CD14-positive monocyte (primary cell): Measurements from ENCODE around the gene KXD1. TPM values are rescaled to one million over a fixed set of nuclear protein-coding genes. Genes with fewer than 3 reads are reported as not detected.
"Not testable (repeated sequence)": the region's sequence is repeated elsewhere in the genome, so short reads cannot be mapped to it uniquely, and the experiment has no call there.

ENCODE experiments used
- DNase-seq, 3 donors: peaks; one replicate each; pipeline ENCODE4 v3.0.0-alpha.2; 2011 to 2022
- H2AFZ ChIP-seq: 2 replicates; pipeline ENCODE4 v1.6.0; 2012; ENCODE audit warnings: mild to moderate bottlenecking, low read depth, low read length, inconsistent platforms; ENCODE audit not compliant: insufficient read depth, poor library complexity, severe bottlenecking
- H3K27ac ChIP-seq, 2 donors: 1 replicate in 1 of 2; 2 replicates in 1 of 2; pipeline ENCODE4 v1.5.1; 2012 to 2013; ENCODE audit warnings: low read length in 2 of 2, control low read depth in 1 of 2, inconsistent platforms in 1 of 2, low read depth in 1 of 2, mild to moderate bottlenecking in 1 of 2
- H3K27me3 ChIP-seq, 2 donors: one replicate each; pipeline versions ENCODE4 v1.6.0 to v1.6.1; 2011 to 2013; ENCODE audit warnings: low read length in 2 of 2; ENCODE audit not compliant: control insufficient read depth in 2 of 2, insufficient read depth in 2 of 2
- H3K36me3 ChIP-seq, 2 donors: replicated peaks in 1 of 2; 1 replicate in 1 of 2; 2 replicates in 1 of 2; pipeline versions ENCODE4 v1.5.1 to v1.6.1; 2012 to 2013; ENCODE audit warnings: low read length in 2 of 2, control low read depth in 1 of 2, inconsistent platforms in 1 of 2, mild to moderate bottlenecking in 1 of 2; ENCODE audit not compliant: insufficient read depth in 2 of 2, control insufficient read depth in 1 of 2
- H3K4me1 ChIP-seq, 2 donors: 1 replicate in 1 of 2; 2 replicates in 1 of 2; pipeline versions ENCODE4 v1.5.1 to v1.6.1; 2012 to 2013; ENCODE audit warnings: low read length in 2 of 2, control low read depth in 1 of 2, inconsistent platforms in 1 of 2, mild to moderate bottlenecking in 1 of 2, moderate library complexity in 1 of 2; ENCODE audit not compliant: insufficient read depth in 2 of 2, control insufficient read depth in 1 of 2
- H3K4me2 ChIP-seq: replicated peaks from 2 replicates; pipeline ENCODE3; 2012; ENCODE audit warnings: low read length, moderate library complexity, mild to moderate bottlenecking; ENCODE audit not compliant: poor library complexity, severe bottlenecking; ENCODE audit errors: extremely low read depth
- H3K4me3 ChIP-seq, 3 experiments: fragments of 200-600 bp in 1 of 3; sonication (generic) in 1 of 3; replicated peaks in 1 of 3; 1 replicate in 2 of 3; 2 replicates in 1 of 3; pipeline ENCODE4 v1.5.1; 2011 to 2013; ENCODE audit warnings: low read length in 3 of 3, mild to moderate bottlenecking in 3 of 3, control low read depth in 2 of 3, low read depth in 2 of 3, inconsistent platforms in 1 of 3, moderate library complexity in 1 of 3
- H3K79me2 ChIP-seq: 2 replicates; pipeline ENCODE4 v1.6.0; 2012; ENCODE audit warnings: mild to moderate bottlenecking, control low read depth, inconsistent platforms, low read length, moderate library complexity; ENCODE audit not compliant: insufficient read depth
- H3K9ac ChIP-seq: 2 replicates; pipeline ENCODE4 v1.6.0; 2017; ENCODE audit warnings: low read length, mild to moderate bottlenecking; ENCODE audit not compliant: insufficient read depth, poor library complexity, severe bottlenecking
- H3K9me3 ChIP-seq, 2 donors: replicated peaks in 1 of 2; 1 replicate in 1 of 2; 2 replicates in 1 of 2; pipeline versions ENCODE4 v1.5.1 to v1.6.1; 2012 to 2013; ENCODE audit warnings: low read length in 2 of 2, control low read depth in 1 of 2; ENCODE audit not compliant: control insufficient read depth in 1 of 2, insufficient read depth in 1 of 2
- H4K20me1 ChIP-seq: 2 replicates; pipeline ENCODE4 v1.6.0; 2012; ENCODE audit warnings: mild to moderate bottlenecking, low read length, control low read depth, moderate library complexity; ENCODE audit not compliant: insufficient read depth
- H3K27ac Mint-ChIP-seq, 7 donors: one replicate each; pipeline ENCODE4 v1.8.0; 2020; ENCODE audit warnings: mild to moderate bottlenecking in 7 of 7, mixed read lengths in 7 of 7, moderate library complexity in 6 of 7, inconsistent platforms in 2 of 7
- H3K27me3 Mint-ChIP-seq, 3 donors: one replicate each; pipeline ENCODE4 v1.8.0; 2021 to 2022; ENCODE audit warnings: low read depth in 3 of 3, mild to moderate bottlenecking in 3 of 3, mixed read lengths in 3 of 3, moderate library complexity in 3 of 3, inconsistent platforms in 1 of 3
- H3K36me3 Mint-ChIP-seq, 2 donors: one replicate each; pipeline ENCODE4 v1.8.0; 2020; ENCODE audit warnings: mixed read lengths in 2 of 2, inconsistent platforms in 1 of 2, mild to moderate bottlenecking in 1 of 2
- H3K4me1 Mint-ChIP-seq: one replicate; pipeline ENCODE4 v1.8.0; 2020; ENCODE audit warnings: mild to moderate bottlenecking, mixed read lengths
- H3K4me3 Mint-ChIP-seq, 2 donors: one replicate each; pipeline ENCODE4 v1.8.0; 2020; ENCODE audit warnings: mild to moderate bottlenecking in 2 of 2, mixed read lengths in 2 of 2, moderate library complexity in 1 of 2
- H3K9me3 Mint-ChIP-seq, 7 donors: one replicate each; pipeline ENCODE4 v1.8.0; 2020 to 2022; ENCODE audit warnings: mixed read lengths in 7 of 7, mild to moderate bottlenecking in 6 of 7, moderate library complexity in 6 of 7, inconsistent platforms in 2 of 7
- WGBS: methylation state at CpG from one replicate; pipeline ENCODE4 v1.1.5; 2013; ENCODE audit warnings: missing lambda C conversion rate; ENCODE audit not compliant: insufficient coverage; 5-methylcytosine and 5-hydroxymethylcytosine counted together
- intact Hi-C, 2 donors: fragments of 100-400 bp; cut with micrococcal nuclease; formaldehyde crosslinking; loops; one replicate each; pipeline versions ENCODE4 v1.15.0 to v1.15.1; 2023
- polyA plus RNA-seq, 3 donors: library from polyadenylated mRNA; depleted of rRNA in 1 of 3; unstranded in 2 of 3; stranded (reverse) in 1 of 3; fragments of 300-500 nt in 2 of 3; fragments of >200 nt in 1 of 3; fragmentation: Illumina TruSeq in 2 of 3; gene quantifications; 1 replicate in 2 of 3; 2 replicates in 1 of 3; pipeline ENCODE4 v1.2.3, GENCODE V29; 2012 to 2021
- TF ChIP-seq, protein P1 (sequence below): fragments of 200-600 bp; IDR thresholded peaks from one replicate; pipeline ENCODE4 v1.8.0; 2022; ENCODE audit warnings: antibody characterized with exemption, mild to moderate bottlenecking

The KXD1 gene
- polyA plus RNA-seq, 3 donors, result 74.4 to 194 (median 87.9) TPM

GRCh38 chr19:18599485-18599884 lies 41.8 kb downstream of the KXD1 start:
- intact Hi-C loops, result no loop called here
- no peak overlapping the region for H3K9ac ChIP-seq
- peaks cover 24 to 66% of the 10 kb centered on the region in 2 donors for H3K27me3 ChIP-seq
- H3K79me2 ChIP-seq, result no peaks in the 10 kb centered on the region
- no peak overlapping the region for H2AFZ ChIP-seq
- H3K36me3 Mint-ChIP-seq, result peaks cover 0 to 9% of the 10 kb centered on the region in 2 donors
- H3K4me3 ChIP-seq, result no peak overlapping the region
- H3K36me3 ChIP-seq, result no peaks in the 10 kb centered on the region
- H3K4me1 ChIP-seq, result peaks cover 14 to 21% of the 10 kb centered on the region in 2 donors
- TF ChIP-seq, protein P1, sequence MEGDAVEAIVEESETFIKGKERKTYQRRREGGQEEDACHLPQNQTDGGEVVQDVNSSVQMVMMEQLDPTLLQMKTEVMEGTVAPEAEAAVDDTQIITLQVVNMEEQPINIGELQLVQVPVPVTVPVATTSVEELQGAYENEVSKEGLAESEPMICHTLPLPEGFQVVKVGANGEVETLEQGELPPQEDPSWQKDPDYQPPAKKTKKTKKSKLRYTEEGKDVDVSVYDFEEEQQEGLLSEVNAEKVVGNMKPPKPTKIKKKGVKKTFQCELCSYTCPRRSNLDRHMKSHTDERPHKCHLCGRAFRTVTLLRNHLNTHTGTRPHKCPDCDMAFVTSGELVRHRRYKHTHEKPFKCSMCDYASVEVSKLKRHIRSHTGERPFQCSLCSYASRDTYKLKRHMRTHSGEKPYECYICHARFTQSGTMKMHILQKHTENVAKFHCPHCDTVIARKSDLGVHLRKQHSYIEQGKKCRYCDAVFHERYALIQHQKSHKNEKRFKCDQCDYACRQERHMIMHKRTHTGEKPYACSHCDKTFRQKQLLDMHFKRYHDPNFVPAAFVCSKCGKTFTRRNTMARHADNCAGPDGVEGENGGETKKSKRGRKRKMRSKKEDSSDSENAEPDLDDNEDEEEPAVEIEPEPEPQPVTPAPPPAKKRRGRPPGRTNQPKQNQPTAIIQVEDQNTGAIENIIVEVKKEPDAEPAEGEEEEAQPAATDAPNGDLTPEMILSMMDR, result no peak
- WGBS, result 88% methylated on average over 18 of the region's 20 CpGs
- no peaks in the 10 kb centered on the region for H4K20me1 ChIP-seq
- peaks cover 65 to 88% (median 74%) of the 10 kb centered on the region in 3 donors for H3K27me3 Mint-ChIP-seq
- H3K4me2 ChIP-seq, result no peak overlapping the region
- H3K4me3 Mint-ChIP-seq, result no peak overlapping the region
- H3K27ac Mint-ChIP-seq, result no peak overlapping the region
- peaks cover 0 to 6% of the 10 kb centered on the region in 2 donors for H3K9me3 ChIP-seq
- H3K9me3 Mint-ChIP-seq, result peaks cover 0 to 10% (median 7%) of the 10 kb centered on the region in 7 donors
- no peak overlapping the region for H3K27ac ChIP-seq
- no peak for DNase-seq
- peaks cover 17% of the 10 kb centered on the region for H3K4me1 Mint-ChIP-seq

DNA sequence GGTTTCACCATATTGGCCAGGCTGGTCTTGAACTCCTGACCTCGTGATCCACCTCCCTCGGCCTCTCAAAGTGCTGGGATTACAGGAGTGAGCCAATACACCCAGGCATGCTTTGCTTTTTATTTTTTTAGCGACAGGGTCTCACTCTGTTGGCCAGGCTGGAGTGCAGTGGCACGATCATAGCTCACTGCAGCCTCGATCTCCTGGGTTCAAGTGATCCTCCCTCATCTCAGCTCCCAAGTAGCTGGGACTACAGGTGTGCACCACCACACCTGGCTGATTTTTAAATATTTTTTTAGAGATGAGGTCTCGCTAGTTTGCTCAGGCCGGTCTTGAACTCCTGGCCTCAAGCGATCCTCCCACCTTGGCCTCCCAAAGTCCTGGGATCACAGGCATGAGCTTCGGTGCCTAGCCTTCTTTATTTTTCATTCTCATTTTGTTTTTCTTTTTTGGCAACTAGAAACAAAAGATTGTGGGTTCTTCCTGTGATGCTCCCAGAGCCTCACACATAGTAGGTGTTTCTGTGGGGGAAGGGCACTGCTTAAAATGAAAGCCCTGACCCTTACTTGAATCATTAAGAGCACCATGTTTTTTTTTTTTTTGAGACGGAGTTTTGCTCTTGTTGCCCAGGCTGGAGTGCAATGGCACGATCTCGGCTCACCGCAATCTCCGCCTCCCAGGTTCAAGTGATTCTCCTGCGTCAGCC lies 43.2 kb downstream of the KXD1 start:
- H3K4me3 ChIP-seq, H3K36me3 Mint-ChIP-seq, H3K9ac ChIP-seq, H3K4me1 Mint-ChIP-seq, DNase-seq, intact Hi-C loops, H3K79me2 ChIP-seq, H3K36me3 ChIP-seq, H3K27ac ChIP-seq, H3K4me2 ChIP-seq, H4K20me1 ChIP-seq, H3K27ac Mint-ChIP-seq, H2AFZ ChIP-seq: not testable (repeated sequence)
- peaks cover 29 to 66% of the 10 kb centered on the region in 2 donors for H3K27me3 ChIP-seq
- peaks cover 68 to 90% (median 75%) of the 10 kb centered on the region in 3 donors for H3K27me3 Mint-ChIP-seq
- H3K9me3 ChIP-seq, result peaks cover 0 to 18% of the 10 kb centered on the region in 2 donors
- H3K4me3 Mint-ChIP-seq, result peak overlapping the region in 1 of 2 donors; percentile 51
- H3K4me1 ChIP-seq, result peaks cover 5 to 11% of the 10 kb centered on the region in 2 donors
- peaks cover 0 to 16% (median 7%) of the 10 kb centered on the region in 7 donors for H3K9me3 Mint-ChIP-seq
- WGBS, result 96% methylated on average over 9 of the region's 15 CpGs
